K562 (cell line): ENCODE results near the gene TRPM2. TPM values are rescaled to one million over a fixed set of nuclear protein-coding genes. Genes with fewer than 3 reads are reported as not detected.

Experiments
- DIDO1 ChIP-seq: fragments of 450-650 bp; IDR thresholded peaks from 2 replicates; pipeline ENCODE4 v1.6.1; 2016; ENCODE audit warnings: low read depth, missing biosample characterization, missing genetic modification characterization
- ESRRB ChIP-seq: fragments of 250-450 bp; sonication (Bioruptor Pico); IDR thresholded peaks from 2 replicates; pipeline ENCODE4 v1.5.0; 2020; ENCODE audit warnings: mild to moderate bottlenecking, moderate library complexity, borderline replicate concordance
- KLF16 ChIP-seq: IDR thresholded peaks from 2 replicates; pipeline ENCODE4 v1.6.1; 2016; ENCODE audit warnings: antibody characterized with exemption
- MAFF ChIP-seq: IDR thresholded peaks from 2 replicates; pipeline ENCODE4 v1.6.1; 2012; ENCODE audit warnings: low read length, improper control_type of control experiment
- SMC3 ChIP-seq: conservative IDR thresholded peaks from 2 replicates; pipeline ENCODE4 v1.6.1; 2011; ENCODE audit warnings: low read depth, low read length, improper control_type of control experiment; ENCODE audit not compliant: insufficient read depth
- TAL1 ChIP-seq: fragments of 450-650 bp; IDR thresholded peaks from 2 replicates; pipeline ENCODE4 v1.6.1; 2016; ENCODE audit warnings: mild to moderate bottlenecking
- TCF7L2 ChIP-seq: fragments of 150-350 bp; IDR thresholded peaks from 2 replicates; pipeline ENCODE4 v1.6.1; 2016; ENCODE audit warnings: low read depth, mild to moderate bottlenecking, low read length, moderate library complexity
- TSC22D4 ChIP-seq: fragments of 450-650 bp; IDR thresholded peaks from 2 replicates; pipeline ENCODE4 v1.6.1; 2016; ENCODE audit warnings: missing genetic modification characterization, missing biosample characterization, control low read depth
- YBX1 ChIP-seq: fragments of 450-650 bp; IDR thresholded peaks from 2 replicates; pipeline ENCODE4 v1.7.1; 2016; ENCODE audit warnings: mild to moderate bottlenecking
- ZNF133 ChIP-seq: fragments of 250-450 bp; sonication (Bioruptor Pico); IDR thresholded peaks from 2 replicates; pipeline ENCODE4 v1.4.0; 2020; ENCODE audit warnings: mild to moderate bottlenecking
- ZNF561 ChIP-seq: fragments of 450-650 bp; formaldehyde crosslinking; conservative IDR thresholded peaks from 2 replicates; pipeline ENCODE4 v1.4.0; 2020; ENCODE audit warnings: mild to moderate bottlenecking, moderate library complexity
- ZNF589 ChIP-seq: fragments of 200-800 bp; sonication (Bioruptor generic); IDR thresholded peaks from 2 replicates; pipeline ENCODE4 v1.6.1; 2016; ENCODE audit warnings: low read depth, missing genetic modification characterization, missing compliant biosample characterization
- polyA plus RNA-seq, 8 experiments: library from polyadenylated mRNA; depleted of rRNA in 4 of 8; stranded (reverse) in 5 of 8; unstranded in 3 of 8; fragments of >200 nt; fragmentation: Nextera tagmentation in 2 of 8; fragmentation: Illumina TruSeq in 1 of 8; extraction: Ambion mirVana in 2 of 8; extraction: Trizol in 1 of 8; gene quantifications; 2 replicates each; pipeline versions ENCODE4 v1.2.1 to v1.2.3, GENCODE V29; 2011 to 2014; ENCODE audit warnings: inconsistent platforms in 1 of 8, missing spikeins in 1 of 8
- total RNA-seq, 7 experiments: library from RNA; depleted of rRNA in 6 of 7; stranded (reverse); fragments of >200 nt in 6 of 7; fragmentation: Illumina TruSeq in 2 of 7; extraction: Trizol in 2 of 7; gene quantifications; 2 replicates each; pipeline versions ENCODE4 v1.2.1 to v1.2.3, GENCODE V29; 2011 to 2021; ENCODE audit warnings: low replicate concordance in 1 of 7
- TF ChIP-seq, protein P1 (sequence below): fragments of 450-650 bp; IDR thresholded peaks from 2 replicates; pipeline ENCODE4 v1.6.1; 2016; ENCODE audit warnings: mild to moderate bottlenecking, moderate library complexity
- TF ChIP-seq, protein P2 (sequence below): fragments of 250-450 bp; sonication (Bioruptor Pico); IDR thresholded peaks from 2 replicates; pipeline ENCODE4 v1.4.0; 2020
- TF ChIP-seq, protein P3 (sequence below): sonication (generic); formaldehyde crosslinking; IDR thresholded peaks from 2 replicates; pipeline ENCODE4 v1.4.0; 2020; ENCODE audit warnings: mild to moderate bottlenecking, missing genetic modification reagents

Gene TRPM2
- total and polyA plus RNA-seq, 9 of the 15 experiments (the other 6 are each of a cell fraction or from before 2014, with no cell fraction given) = 0.33 to 2.1 (median 0.98) TPM; not detected in 2

DNA sequence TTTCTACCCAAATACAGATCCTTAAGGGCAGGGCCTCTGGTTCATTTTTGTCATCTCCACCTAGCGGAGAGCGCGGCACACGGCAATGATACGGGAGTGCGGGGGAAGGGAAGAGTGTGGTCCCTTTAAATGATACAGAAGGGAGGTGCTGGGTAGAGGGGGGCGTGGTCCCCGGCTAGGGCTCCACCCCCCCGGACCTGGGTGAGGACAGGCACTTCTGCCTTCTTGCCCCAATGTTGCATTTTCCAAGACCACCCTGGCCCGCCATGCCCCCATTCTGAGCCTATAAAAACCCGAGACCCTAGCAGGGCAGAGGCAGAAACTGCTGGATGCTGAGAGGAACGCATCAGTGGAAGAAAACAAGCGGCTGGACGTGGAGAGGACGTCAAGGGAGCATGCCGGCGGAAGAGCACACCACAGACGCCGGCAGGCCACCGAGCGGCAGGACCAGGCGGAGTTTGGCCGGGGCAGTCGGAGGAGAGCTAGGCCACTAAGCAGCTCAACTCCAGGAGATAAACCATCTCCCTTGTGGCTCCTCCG, 131.9 kb downstream of the TRPM2 start (continued):
- TF ChIP-seq, protein P1, sequence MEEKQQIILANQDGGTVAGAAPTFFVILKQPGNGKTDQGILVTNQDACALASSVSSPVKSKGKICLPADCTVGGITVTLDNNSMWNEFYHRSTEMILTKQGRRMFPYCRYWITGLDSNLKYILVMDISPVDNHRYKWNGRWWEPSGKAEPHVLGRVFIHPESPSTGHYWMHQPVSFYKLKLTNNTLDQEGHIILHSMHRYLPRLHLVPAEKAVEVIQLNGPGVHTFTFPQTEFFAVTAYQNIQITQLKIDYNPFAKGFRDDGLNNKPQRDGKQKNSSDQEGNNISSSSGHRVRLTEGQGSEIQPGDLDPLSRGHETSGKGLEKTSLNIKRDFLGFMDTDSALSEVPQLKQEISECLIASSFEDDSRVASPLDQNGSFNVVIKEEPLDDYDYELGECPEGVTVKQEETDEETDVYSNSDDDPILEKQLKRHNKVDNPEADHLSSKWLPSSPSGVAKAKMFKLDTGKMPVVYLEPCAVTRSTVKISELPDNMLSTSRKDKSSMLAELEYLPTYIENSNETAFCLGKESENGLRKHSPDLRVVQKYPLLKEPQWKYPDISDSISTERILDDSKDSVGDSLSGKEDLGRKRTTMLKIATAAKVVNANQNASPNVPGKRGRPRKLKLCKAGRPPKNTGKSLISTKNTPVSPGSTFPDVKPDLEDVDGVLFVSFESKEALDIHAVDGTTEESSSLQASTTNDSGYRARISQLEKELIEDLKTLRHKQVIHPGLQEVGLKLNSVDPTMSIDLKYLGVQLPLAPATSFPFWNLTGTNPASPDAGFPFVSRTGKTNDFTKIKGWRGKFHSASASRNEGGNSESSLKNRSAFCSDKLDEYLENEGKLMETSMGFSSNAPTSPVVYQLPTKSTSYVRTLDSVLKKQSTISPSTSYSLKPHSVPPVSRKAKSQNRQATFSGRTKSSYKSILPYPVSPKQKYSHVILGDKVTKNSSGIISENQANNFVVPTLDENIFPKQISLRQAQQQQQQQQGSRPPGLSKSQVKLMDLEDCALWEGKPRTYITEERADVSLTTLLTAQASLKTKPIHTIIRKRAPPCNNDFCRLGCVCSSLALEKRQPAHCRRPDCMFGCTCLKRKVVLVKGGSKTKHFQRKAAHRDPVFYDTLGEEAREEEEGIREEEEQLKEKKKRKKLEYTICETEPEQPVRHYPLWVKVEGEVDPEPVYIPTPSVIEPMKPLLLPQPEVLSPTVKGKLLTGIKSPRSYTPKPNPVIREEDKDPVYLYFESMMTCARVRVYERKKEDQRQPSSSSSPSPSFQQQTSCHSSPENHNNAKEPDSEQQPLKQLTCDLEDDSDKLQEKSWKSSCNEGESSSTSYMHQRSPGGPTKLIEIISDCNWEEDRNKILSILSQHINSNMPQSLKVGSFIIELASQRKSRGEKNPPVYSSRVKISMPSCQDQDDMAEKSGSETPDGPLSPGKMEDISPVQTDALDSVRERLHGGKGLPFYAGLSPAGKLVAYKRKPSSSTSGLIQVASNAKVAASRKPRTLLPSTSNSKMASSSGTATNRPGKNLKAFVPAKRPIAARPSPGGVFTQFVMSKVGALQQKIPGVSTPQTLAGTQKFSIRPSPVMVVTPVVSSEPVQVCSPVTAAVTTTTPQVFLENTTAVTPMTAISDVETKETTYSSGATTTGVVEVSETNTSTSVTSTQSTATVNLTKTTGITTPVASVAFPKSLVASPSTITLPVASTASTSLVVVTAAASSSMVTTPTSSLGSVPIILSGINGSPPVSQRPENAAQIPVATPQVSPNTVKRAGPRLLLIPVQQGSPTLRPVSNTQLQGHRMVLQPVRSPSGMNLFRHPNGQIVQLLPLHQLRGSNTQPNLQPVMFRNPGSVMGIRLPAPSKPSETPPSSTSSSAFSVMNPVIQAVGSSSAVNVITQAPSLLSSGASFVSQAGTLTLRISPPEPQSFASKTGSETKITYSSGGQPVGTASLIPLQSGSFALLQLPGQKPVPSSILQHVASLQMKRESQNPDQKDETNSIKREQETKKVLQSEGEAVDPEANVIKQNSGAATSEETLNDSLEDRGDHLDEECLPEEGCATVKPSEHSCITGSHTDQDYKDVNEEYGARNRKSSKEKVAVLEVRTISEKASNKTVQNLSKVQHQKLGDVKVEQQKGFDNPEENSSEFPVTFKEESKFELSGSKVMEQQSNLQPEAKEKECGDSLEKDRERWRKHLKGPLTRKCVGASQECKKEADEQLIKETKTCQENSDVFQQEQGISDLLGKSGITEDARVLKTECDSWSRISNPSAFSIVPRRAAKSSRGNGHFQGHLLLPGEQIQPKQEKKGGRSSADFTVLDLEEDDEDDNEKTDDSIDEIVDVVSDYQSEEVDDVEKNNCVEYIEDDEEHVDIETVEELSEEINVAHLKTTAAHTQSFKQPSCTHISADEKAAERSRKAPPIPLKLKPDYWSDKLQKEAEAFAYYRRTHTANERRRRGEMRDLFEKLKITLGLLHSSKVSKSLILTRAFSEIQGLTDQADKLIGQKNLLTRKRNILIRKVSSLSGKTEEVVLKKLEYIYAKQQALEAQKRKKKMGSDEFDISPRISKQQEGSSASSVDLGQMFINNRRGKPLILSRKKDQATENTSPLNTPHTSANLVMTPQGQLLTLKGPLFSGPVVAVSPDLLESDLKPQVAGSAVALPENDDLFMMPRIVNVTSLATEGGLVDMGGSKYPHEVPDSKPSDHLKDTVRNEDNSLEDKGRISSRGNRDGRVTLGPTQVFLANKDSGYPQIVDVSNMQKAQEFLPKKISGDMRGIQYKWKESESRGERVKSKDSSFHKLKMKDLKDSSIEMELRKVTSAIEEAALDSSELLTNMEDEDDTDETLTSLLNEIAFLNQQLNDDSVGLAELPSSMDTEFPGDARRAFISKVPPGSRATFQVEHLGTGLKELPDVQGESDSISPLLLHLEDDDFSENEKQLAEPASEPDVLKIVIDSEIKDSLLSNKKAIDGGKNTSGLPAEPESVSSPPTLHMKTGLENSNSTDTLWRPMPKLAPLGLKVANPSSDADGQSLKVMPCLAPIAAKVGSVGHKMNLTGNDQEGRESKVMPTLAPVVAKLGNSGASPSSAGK = peak; percentile 70
- TF ChIP-seq YBX1 (no peak), TSC22D4 (tag) (no peak), ZNF561 (CRISPR knock-in tag) (no peak), ESRRB (CRISPR knock-in tag) (no peak), SMC3 (peak; percentile 31; the same call in 1 of the 2 replicates), DIDO1 (tag) (0 out of 2 replicates have a peak, but pooled peaks have one; percentile 12), KLF16 (peak; percentile 11; the same call in 1 of the 2 replicates), MAFF (no peak), ZNF589 (CRISPR knock-in tag) (no peak), TAL1 (0 out of 2 replicates have a peak, but pooled peaks have one; percentile 14), ZNF133 (CRISPR knock-in tag) (no peak), TCF7L2 (no peak)
- TF ChIP-seq, protein P2, sequence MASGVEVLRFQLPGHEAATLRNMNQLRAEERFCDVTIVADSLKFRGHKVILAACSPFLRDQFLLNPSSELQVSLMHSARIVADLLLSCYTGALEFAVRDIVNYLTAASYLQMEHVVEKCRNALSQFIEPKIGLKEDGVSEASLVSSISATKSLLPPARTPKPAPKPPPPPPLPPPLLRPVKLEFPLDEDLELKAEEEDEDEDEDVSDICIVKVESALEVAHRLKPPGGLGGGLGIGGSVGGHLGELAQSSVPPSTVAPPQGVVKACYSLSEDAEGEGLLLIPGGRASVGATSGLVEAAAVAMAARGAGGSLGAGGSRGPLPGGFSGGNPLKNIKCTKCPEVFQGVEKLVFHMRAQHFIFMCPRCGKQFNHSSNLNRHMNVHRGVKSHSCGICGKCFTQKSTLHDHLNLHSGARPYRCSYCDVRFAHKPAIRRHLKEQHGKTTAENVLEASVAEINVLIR (CRISPR knock-in tag) = no peak
- TF ChIP-seq, protein P3, sequence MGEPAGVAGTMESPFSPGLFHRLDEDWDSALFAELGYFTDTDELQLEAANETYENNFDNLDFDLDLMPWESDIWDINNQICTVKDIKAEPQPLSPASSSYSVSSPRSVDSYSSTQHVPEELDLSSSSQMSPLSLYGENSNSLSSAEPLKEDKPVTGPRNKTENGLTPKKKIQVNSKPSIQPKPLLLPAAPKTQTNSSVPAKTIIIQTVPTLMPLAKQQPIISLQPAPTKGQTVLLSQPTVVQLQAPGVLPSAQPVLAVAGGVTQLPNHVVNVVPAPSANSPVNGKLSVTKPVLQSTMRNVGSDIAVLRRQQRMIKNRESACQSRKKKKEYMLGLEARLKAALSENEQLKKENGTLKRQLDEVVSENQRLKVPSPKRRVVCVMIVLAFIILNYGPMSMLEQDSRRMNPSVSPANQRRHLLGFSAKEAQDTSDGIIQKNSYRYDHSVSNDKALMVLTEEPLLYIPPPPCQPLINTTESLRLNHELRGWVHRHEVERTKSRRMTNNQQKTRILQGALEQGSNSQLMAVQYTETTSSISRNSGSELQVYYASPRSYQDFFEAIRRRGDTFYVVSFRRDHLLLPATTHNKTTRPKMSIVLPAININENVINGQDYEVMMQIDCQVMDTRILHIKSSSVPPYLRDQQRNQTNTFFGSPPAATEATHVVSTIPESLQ (CRISPR knock-in tag) = no peak
